Occipital lobe (tissue), 2 donors: ENCODE results near the gene ZBTB21. TPM values are rescaled to one million over a fixed set of nuclear protein-coding genes. Genes with fewer than 3 reads are reported as not detected.

Experiments
- DNase-seq: peaks from one replicate; lab custom pipeline; 2025; lab: John Stamatoyannopoulos, UW
- total RNA-seq: library from RNA; depleted of rRNA; stranded (reverse); fragments of >200 nt; gene quantifications from one replicate; pipeline ENCODE4 v1.2.3, GENCODE V29; 2014

Gene ZBTB21
- total RNA-seq, 1 donor from 2014 or later, result 14.3 TPM

- no peak for DNase-seq
These were observed 30.4 kb upstream of the ZBTB21 start for GRCh38 chr21:42040411-42041180.

- DNase-seq, result no peak
These were observed 29.8 kb upstream of the ZBTB21 start for GRCh38 chr21:42039911-42040351.

DNA sequence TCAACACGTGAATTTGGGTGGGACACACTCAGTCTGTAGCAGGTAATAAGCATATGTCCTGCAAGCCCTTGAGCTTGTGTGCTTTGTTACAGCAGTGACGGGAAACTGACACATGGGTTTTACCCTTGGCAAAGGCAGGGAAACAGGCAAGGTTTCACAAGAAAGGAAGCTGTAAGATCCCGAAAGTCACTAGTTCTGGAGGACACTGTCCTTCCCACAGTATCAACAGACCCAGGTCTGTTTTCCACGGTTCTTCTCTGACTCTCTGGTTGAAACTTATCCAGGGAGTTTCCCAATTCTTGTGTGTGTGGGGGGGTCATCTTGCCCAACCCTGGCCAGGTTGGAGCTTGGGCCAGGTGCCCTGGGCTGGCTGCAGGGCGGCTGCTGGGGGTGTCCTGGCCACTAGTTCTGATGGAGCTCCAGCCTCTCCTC is 29.3 kb upstream of the ZBTB21 start:
- no peak for DNase-seq

- DNase-seq, result no peak
These were observed 28.8 kb upstream of the ZBTB21 start for GRCh38 chr21:42038826-42039425.

GRCh38 chr21:42038393-42038792 is 28.2 kb upstream of the ZBTB21 start:
- no peak for DNase-seq

GRCh38 chr21:42037943-42038342 is 27.8 kb upstream of the ZBTB21 start:
- no peak for DNase-seq

- no peak for DNase-seq
These were observed 27.4 kb upstream of the ZBTB21 start for GRCh38 chr21:42037516-42037915.

DNA sequence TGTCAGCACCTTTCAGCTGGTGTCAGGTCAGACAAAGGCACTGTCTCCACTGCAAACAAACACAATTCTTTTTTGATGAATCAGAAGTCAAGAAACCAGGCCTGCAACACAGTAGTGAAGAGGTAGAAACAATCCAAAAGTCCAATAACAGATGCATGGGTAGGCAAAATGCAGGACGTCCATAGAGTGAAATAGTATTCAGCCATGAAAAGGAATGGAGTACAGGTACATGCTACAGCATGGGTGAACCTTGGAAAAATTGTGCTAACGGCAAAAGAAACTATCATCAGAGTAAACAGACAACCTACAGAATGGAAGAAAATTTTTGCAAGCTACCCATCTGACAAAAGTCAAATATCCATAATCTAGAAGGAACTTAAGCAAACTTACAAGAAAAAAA is 26.2 kb upstream of the ZBTB21 start:
- no peak for DNase-seq

DNA sequence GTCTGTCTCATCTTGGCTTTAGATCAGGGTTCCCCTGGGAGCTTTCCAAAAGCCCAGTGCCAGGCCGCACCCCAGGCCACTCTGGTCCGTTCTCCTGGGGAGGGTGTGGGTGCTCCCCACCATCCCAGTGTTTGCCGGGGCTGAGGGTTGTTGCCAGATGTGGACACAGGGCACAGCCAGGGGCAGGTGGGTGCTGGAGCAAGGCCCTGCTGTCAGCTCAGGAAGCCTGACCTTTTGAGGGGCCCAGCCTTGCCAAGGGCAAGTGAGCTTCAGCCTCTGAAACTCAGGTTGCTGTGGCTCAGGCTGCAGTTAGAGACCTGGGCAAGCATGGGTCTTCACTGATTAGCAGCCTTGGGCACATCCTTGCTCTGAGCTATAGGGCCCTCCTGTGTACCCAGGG is 22.8 kb upstream of the ZBTB21 start:
- no peak for DNase-seq

- DNase-seq, result no peak
These were observed 22.1 kb upstream of the ZBTB21 start for GRCh38 chr21:42032266-42032665.

GRCh38 chr21:42031816-42032215 is 21.7 kb upstream of the ZBTB21 start:
- DNase-seq, result no peak

DNA sequence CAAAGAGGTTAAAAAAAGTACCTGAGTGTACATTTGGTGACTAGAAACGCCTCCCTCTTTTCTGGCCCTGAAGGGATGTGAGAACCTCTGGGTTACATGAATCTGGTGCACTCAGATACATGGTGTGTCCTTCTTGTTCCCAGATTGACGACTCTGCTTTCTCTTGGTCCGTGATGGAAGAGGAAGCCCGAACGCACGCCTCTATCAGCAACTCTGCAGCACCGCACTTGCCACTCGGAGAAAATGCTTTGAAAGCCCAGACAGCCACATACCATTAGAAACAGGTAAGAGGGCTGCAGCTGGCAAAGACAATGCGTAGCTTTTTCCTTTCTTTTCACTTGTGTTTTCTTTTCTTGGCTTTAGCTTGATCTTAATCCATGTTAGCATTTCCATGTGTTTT is 21.1 kb upstream of the ZBTB21 start:
- DNase-seq, result no peak

DNA sequence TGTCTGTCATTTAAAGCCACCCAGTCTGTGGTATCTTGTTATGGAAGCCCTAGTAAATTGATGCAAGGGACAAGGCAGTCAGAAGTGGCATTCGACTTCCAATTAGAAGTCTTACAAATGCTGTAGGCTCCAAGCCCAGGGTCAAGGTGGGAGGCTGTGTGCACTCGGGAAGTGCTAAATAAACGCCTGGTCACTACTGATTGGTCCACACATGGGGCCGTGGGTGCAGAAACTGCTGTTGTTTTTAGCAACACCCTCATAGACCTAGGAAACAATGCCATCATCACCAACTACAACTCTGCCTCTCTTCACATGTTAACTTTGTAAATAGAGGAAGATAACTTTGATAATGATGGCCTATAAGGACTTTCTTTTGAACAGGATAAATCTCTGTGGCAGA is 20.2 kb upstream of the ZBTB21 start:
- DNase-seq, result no peak

GRCh38 chr21:42028766-42029425 is 18.7 kb upstream of the ZBTB21 start:
- no peak for DNase-seq

- no peak for DNase-seq
These were observed 17.9 kb upstream of the ZBTB21 start for GRCh38 chr21:42027822-42028765.

DNA sequence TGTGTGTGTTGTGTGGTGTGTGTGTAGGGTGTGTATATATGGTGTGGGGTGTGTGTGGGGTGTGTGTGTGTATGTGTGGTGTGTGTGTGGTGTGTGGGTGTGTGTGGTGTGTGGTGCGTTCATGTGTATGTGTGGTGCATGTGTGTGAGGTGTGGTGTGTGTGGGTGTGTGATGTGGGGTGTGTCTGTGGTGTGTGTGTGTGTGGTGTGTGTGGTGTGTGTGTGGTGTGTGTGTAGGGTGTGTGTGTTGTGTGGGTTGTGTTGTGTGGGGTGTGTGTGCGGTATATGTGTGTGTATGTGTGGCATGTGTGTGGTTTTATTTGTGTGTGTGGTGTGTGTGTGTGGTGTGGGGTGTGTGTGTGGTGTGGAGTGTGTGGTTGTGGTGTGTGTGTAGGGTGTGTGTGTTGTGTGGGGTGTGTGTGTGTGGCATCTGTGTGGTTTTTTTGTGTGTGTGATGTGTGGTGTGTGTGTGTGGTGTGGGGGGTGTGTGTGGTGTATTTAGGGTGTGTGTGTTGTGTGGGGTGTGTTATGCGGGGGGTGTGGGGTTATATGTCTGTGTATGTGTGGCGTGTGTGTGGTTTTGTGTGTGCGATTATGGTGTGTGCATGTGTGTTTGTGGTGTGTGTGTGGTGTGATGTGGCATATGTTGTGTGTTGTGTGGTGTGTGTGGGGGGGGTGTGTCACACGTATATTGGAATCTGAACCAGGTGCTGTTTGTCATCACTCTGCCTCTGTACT is 17.1 kb upstream of the ZBTB21 start:
- DNase-seq, result no peak

GRCh38 chr21:42026082-42026435 is 15.9 kb upstream of the ZBTB21 start:
- no peak for DNase-seq

- DNase-seq, result no peak
These were observed 15.4 kb upstream of the ZBTB21 start for GRCh38 chr21:42025376-42026081.

GRCh38 chr21:42022906-42023305 is 12.7 kb upstream of the ZBTB21 start:
- DNase-seq, result no peak

- DNase-seq, result no peak
These were observed 11.9 kb upstream of the ZBTB21 start for GRCh38 chr21:42022091-42022430.
